DMS 273 (cell line): Measurements from ENCODE around the gene SARS1.
A peak's percentile ranks its signal among the peaks of the same experiment; 100 is the strongest.

Experiments
- DNase-seq: peaks from one replicate; lab custom pipeline; 2025; ENCODE audit not compliant: unreplicated experiment; lab: John Stamatoyannopoulos, UW

Gene SARS1

DNA sequence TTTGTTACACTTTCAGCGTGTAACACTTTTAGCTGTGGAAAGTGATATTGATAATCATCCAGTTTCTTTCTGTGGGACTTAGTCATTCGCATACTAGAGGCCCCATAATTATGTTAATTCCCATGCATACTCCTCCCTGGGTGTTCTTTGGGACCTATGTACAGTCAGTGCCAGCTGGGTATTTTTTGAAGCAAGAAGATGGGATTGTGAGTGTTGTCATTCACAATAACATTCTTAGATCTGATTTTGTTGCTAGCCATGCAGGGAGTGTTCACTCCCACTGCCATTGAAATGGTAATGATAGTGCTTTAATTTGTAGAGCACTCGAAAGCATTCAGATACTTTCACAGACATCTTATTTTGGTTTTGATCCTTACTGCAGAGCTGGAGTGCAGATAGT, 11.6 kb downstream of the SARS1 start:
- DNase-seq: no peak

DNA sequence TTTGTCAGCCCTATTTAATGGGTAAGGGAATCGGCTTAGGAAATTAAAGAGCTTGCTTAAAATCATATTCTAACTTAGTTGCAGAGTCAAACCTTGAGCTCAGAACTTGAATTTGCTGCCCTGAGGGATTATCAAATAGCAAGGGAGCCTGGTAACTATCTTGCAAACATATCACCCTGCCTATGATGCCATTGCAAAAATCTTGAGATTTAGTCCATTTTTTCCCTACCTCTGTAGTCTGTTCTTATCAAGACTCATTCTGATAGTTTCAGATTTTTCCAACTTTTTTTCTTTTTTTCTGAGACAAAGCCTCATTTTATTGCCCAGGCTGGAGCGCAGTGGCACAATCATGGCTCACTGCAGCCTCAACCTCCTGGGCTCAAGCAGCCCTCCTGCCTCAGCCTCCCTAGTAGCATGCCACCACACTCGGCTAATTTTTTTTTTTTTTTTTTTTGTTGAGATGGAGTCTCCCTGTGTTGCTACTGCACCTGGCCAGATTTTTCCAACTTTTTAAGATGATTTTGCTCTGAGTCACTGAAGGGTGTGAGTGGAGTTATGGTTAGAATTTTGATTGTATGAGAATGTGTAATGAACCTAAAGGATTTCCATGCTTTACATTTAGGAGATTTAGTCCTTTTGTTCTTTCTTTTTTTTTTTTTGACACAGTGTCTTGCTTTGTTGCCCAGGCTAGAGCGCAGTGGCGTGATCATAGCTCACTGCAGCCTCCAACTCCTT, 12.2 kb downstream of the SARS1 start:
- DNase-seq: no peak

DNA sequence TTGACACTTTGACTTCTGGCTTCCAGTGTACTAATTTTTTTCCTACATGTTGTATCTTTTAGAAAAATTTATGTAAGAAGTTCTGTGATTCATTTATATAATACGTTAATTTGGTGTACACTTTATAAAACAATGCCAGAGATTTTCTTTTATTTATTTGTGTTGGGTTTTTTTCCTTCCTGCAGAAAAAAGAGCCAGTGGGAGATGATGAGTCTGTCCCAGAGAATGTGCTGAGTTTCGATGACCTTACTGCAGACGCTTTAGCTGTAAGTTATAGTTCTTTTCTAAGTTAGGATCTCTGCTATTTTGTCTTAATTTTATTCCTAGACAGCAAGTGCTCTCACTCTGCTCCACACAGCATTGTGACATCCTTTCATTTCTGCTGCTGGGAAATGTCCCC, 14.4 kb downstream of the SARS1 start:
- DNase-seq: no peak

DNA sequence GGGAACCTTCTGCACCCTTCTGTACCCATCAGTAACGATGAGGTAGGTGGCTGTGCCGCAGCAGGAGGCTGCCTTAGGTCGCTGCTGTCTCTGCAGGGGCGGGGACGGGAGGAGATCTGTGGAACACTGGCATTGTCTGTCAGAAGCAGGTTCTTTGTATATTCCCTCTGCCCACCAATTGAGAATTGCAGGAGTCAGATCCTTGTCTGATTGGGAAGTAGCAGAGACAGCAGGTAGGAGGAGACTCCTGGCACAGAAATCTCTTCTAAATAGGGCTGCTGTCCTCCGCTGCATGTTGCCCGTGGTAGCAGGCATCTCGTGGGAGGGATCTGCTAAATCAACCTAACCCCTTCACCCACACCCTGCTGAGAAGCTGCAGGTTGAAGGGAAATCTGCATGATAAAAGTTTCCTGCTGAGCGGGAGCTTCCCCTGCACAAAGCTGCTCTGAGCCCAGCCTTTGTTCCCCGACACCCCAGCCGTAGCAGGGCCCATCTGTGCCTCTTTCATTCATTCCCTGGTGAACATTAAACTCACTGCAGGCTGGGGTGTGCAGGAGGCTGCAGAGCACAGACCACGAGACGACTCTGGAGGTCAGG, 15.9 kb downstream of the SARS1 start:
- no peak for DNase-seq

GRCh38 chr1:109231066-109231465, 17.3 kb downstream of the SARS1 start:
- no peak for DNase-seq

DNA sequence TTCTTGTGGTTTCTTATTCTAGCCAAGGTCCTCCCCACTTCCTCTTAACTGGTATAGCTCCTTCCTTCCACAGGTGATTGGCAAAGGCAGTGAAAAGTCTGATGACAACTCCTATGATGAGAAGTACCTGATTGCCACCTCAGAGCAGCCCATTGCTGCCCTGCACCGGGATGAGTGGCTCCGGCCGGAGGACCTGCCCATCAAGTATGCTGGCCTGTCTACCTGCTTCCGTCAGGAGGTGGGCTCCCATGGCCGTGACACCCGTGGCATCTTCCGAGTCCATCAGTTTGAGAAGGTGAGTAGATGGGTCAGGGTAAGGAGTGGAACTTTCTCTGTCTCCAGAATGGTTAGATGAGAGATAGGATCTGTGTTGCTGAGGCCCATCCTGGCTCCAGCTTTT, 21.4 kb downstream of the SARS1 start:
- DNase-seq: no peak

GRCh38 chr1:109237512-109237911, 23.8 kb downstream of the SARS1 start:
- no peak for DNase-seq

DNA sequence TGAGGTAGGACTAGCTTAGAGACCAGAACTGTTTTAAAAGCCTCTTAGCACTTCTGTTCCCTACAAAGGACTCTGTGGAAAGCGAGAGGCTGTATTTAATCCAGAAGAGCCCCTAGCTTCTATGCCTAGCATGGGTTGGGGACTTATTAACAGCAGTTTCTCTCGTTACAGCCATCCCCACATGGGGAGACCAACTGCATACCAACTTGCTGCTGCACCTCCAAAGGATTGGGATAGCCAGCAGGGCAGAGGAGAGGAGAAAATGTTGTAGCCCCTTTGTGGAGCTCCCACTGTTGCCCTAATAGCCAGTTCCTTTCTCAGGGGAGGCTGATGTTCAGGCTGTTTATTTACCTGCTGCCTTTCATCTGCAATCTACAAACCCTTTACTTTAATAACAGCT, 24.7 kb downstream of the SARS1 start:
- DNase-seq: no peak

DNA sequence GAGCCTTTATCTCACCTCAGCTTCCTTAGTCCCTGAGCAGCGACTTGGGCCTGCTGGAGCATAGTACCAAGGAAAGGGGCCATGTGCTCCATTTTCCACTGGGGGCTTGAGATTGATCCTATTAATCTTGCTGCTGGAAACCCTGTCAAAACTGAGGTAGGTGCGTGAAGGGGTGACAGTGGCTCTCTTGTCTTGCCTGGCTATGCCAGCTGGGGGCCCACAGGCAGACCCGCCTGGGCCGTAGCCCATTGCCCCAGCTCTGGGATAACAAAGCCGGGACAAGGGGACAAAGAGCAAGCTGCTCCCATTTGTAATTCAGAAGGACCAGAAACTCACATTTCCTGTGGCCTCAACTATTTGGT, 25.3 kb downstream of the SARS1 start:
- no peak for DNase-seq

DNA sequence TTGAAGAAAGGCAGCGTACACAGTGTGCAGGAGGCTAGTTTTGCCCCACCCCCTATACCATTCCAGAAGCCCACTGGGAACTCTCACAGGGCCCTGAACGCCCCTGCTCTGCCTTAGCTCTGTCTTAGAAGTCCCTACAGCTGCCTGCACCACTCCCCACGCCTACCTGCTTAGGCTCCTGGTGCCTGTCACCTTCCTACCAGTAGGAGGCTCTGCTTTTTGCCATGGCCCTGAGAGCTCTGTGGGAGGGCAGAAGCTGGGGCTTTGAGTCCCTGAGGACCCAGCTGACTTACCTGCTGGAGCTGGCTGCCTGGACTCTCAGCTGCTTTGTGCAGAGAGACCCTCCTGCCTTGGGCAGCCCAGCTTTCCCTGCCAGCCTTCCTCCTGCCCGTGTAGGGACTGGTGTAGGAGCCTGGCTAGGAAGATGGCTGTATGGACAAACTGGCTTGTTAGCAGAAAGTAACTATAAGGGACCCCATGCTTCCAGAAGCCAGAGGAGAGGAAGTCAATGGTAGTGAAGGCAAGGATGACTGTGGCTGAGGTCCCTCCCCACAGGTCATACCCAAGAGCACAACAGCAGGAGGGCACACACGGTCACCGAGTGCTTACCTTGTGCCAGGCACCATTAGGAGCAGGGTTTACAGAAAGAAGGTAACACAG, 25.8 kb downstream of the SARS1 start:
- peak; percentile 82 for DNase-seq

DNA sequence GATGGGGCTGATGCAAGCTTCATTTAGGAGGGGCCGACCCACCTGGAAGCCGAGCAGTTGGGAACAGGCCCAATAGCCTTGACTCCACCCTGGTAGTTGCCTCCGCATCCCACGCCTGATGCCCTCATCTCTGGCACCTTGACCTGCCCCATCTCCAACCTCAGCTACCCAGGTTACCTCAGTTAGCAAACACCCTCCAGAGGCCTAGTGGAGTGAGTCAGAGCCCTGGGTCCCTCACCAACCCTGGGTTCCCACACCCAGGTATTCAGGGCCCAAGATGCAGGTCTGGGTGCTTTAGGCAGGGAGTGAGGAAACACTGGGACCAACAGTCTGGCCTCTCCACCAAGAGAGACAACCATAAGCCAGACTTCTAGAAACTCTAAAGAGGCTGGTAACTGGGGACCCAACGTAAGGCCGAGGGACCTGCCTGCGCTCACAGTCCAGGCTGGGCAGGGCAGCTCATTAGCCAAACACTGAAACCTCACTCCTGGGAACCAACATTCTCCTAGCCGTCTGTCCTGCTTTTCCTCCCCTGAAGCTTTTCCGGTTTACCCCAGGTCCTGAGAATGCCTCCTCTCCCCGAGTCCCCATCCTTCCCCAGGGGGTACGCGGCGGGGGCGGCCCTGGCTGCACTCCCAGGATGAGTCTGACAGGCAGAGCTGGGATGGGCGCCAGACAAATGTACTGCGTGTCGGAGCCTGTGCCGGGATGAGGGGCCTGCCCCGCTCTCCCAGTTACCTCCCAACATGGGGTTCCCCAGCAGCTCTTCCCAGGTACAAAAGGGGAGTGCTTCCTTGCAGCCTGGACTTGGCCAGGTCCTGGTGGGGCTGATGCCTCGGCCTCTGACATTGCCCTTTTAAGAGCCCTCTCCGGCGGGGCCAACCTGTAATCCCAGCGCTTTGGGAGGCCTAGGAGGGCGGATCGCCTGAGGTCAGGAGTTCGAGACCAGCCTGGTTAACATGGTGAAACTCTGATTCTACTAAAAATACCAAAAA, 26.7 kb downstream of the SARS1 start:
- peak; percentile 88 for DNase-seq

DNA sequence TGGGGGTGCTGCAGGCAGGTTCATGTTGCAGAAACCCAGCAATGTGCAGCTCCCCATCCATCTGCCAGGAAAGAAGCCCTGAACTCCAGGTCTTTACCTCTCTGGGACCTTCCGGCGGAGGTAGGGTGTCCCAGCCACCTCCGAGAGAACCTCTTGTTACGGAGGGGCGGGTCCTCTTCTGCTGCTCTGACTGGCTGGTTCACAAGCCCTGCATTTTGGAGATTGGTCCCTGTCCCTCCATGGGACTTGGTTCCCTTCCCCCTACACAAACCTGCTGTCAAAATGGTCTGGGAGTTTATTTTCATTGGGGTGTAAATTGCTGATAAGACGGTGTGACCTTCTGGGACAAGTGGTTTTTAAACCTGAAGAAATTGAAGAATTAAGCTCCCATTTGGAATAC, 27.6 kb downstream of the SARS1 start:
- peak; percentile 78 for DNase-seq

DNA sequence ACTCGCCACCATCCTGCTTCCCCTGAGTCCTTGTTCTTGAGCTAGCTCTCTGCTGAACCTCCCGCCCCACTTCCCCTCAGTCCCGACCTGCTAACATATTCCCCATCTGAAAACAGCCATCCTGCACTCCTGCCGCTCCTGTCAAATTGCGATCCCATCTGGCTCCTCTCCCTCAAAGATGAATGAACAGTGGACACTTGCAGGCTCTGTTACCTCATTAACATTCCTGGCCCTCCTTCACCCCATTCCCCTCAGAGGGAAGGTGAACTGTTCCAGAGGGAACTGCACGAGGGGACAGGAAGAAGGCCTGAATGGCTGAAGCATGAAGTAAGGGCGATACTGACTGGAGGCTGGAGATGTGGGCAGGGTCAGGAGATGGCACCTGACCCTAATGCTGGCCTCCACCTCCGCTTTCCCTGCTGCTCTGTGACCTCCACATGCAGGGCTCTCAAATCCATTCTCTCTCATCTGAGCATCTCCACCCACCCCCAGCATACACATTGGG, 28.2 kb downstream of the SARS1 start:
- peak; percentile 90 for DNase-seq

DNA sequence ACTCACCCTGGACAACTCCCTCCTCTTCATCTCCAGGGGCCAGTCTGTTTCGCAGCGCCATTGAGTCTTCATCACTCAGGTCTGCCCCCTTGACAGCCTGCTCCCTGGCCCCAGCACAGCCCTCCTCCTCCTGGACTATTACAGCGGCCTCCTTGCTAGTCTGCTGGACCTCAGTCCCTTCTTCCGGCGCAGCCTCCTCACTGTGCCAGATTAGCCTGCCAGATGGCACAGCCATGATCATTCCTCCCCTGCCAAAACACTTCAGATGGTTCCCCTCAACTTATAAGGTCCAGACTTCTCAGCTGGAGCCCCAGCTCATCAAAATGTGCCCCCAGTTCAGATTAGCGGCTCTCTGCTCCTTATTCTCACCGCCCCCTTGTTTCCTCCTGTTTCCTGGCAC, 28.7 kb downstream of the SARS1 start:
- DNase-seq: peak; percentile 89

DNA sequence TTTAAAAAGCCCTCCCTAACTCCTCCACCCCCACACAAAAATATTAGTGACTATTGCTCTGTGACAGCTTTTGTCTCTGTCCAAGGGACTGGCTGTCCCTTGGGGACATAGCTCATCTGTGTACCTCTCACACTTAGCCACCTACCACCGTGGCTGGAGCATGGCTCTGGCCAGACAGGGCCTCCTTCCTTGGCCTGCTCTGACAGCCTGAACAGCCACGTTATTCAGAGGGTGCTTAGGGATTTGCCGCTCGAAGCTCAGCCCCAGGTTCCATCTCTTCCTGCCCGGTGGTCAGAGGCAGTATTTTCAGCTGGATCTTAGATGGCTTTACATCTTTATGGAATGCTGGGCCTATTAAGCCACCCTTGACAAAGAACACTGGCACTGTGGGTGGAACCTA, 29.5 kb downstream of the SARS1 start:
- no peak for DNase-seq

GRCh38 chr1:109243860-109244552, 30.3 kb downstream of the SARS1 start:
- peak; percentile 76 for DNase-seq

- DNase-seq: no peak
Measured at GRCh38 chr1:109246141-109246551, 32.4 kb downstream of the SARS1 start.

GRCh38 chr1:109247401-109248365, 34.0 kb downstream of the SARS1 start:
- peak; percentile 37 for DNase-seq

DNA sequence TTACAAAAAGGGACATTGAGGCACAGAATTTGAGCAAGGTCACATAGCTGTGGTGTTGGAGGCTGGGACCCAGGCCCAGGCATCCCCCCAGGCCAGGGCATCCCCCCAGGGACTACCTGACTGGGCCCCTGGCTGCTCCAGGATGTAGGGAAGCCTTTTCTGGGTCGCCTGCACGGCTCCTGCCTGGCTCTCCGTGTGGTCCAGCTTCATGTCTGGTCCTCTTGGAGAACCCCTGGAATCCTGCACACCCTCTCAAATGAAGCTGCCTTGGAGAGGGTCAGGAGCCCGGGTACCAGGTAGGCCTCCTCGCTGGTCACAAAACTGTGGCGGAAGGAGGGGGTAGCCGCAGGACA, 34.7 kb downstream of the SARS1 start:
- DNase-seq: no peak
